K562 (cell line): ENCODE results near the gene PLEKHS1. TPM values are rescaled to one million over a fixed set of nuclear protein-coding genes. Genes with fewer than 3 reads are reported as not detected.

ENCODE experiments used
- ATAC-seq: fragments of 200-7000 bp; cut with Tn5 transposase; 3 replicates; pipeline ENCODE4 v1.9.1; 2020; ENCODE audit warnings: moderate library complexity
- BruUV-seq: library from RNA; stranded (reverse); fragments of 400-500 nt; replicated peaks from 2 replicates; lab custom pipeline; 2021; lab: Mats Ljungman, UMichigan
- CTCF ChIA-PET: fragments of 300-600 bp; formaldehyde crosslinking; extraction: SDS; loops from one replicate; lab custom pipeline; 2021; ENCODE audit warnings: low intra/inter-chr PET ratio; lab: Yijun Ruan, JAX
- POLR2A ChIA-PET: fragments of 300-600, 350-650 bp; sonication (Branson Sonifier 250); formaldehyde crosslinking; extraction: SDS; loops from one replicate; lab custom pipeline; 2021; ENCODE audit warnings: antibody characterized with exemption, inconsistent platforms; lab: Yijun Ruan, JAX
- DNase-seq, 4 experiments: peaks; one replicate each; pipeline versions ENCODE4 v3.0.0 to v3.0.0-alpha.2; 2011 to 2018; ENCODE audit warnings: low spot score in 3 of 4, mixed read lengths in 3 of 4; ENCODE audit errors: extremely low read depth in 1 of 4
- FAIRE-seq: peaks from 2 replicates; lab custom pipeline; 2011; peaks lifted over from hg19 to GRCh38; lab: Jason Lieb, UNC
- H2AFZ ChIP-seq: 2 replicates; pipeline ENCODE4 v1.6.0; 2011; ENCODE audit warnings: low read depth, low read length, control low read depth, inconsistent platforms
- H3K27ac ChIP-seq: fragments of 200-600 bp; 3 replicates; pipeline ENCODE4 v1.8.0; 2011; ENCODE audit warnings: low read depth, mild to moderate bottlenecking, control low read depth, inconsistent platforms, low read length, moderate library complexity, mixed read lengths; ENCODE audit errors: extremely low read depth
- H3K27me3 ChIP-seq, 2 experiments: fragments of 300-600 bp in 1 of 2; 2 replicates in 1 of 2; 3 replicates in 1 of 2; pipeline versions ENCODE4 v1.6.0 to v1.8.0; 2011; ENCODE audit warnings: inconsistent platforms in 2 of 2, low read length in 2 of 2, mild to moderate bottlenecking in 1 of 2, mixed read lengths in 1 of 2, moderate library complexity in 1 of 2; ENCODE audit not compliant: control insufficient read depth in 2 of 2, insufficient read depth in 2 of 2
- H3K36me3 ChIP-seq: fragments of 300-600 bp; 3 replicates; pipeline ENCODE4 v1.8.0; 2011; ENCODE audit warnings: mild to moderate bottlenecking, low read length, inconsistent platforms; ENCODE audit not compliant: control insufficient read depth, insufficient read depth
- H3K4me1 ChIP-seq, 2 experiments: fragments of 200-600 bp in 1 of 2; replicated peaks in 1 of 2; 2 replicates in 1 of 2; 3 replicates in 1 of 2; pipeline versions ENCODE4 v1.5.1 to v1.8.0; 2011; ENCODE audit warnings: inconsistent platforms in 2 of 2, low read length in 2 of 2, mild to moderate bottlenecking in 1 of 2, mixed read lengths in 1 of 2, moderate library complexity in 1 of 2; ENCODE audit not compliant: control insufficient read depth in 2 of 2, insufficient read depth in 2 of 2
- H3K4me2 ChIP-seq: 2 replicates; pipeline ENCODE4 v1.6.1; 2011; ENCODE audit warnings: low read length, control low read depth, inconsistent platforms, mixed read lengths; ENCODE audit not compliant: insufficient read depth
- H3K4me3 ChIP-seq: fragments of 200-600 bp; sonication (generic), shearing (Covaris generic); 2 replicates; pipeline ENCODE4 v1.5.1; 2016; ENCODE audit warnings: control low read depth, inconsistent platforms
- H3K79me2 ChIP-seq: fragments of 200-600 bp; 3 replicates; pipeline ENCODE4 v1.8.0; 2011; ENCODE audit warnings: low read length, inconsistent platforms; ENCODE audit not compliant: control insufficient read depth, insufficient read depth
- H3K9ac ChIP-seq, 2 experiments: 2 replicates each; pipeline versions ENCODE4 v1.6.0 to v1.6.1; 2011; ENCODE audit warnings: low read depth in 2 of 2, low read length in 2 of 2, control low read depth in 1 of 2, inconsistent platforms in 1 of 2, mild to moderate bottlenecking in 1 of 2, mixed read lengths in 1 of 2; ENCODE audit not compliant: insufficient read depth in 1 of 2
- H3K9me1 ChIP-seq: one replicate; pipeline ENCODE4 v1.6.0; 2011; ENCODE audit warnings: inconsistent platforms, mild to moderate bottlenecking, low read length, moderate library complexity; ENCODE audit not compliant: control insufficient read depth, insufficient read depth
- H3K9me3 ChIP-seq: replicated peaks from 2 replicates; pipeline ENCODE4 v1.5.1; 2011; ENCODE audit warnings: low read depth, low read length, inconsistent platforms; ENCODE audit not compliant: control insufficient read depth, insufficient read depth
- H4K20me1 ChIP-seq: replicated peaks from 2 replicates; pipeline ENCODE4 v1.6.1; 2011; ENCODE audit warnings: low read length, inconsistent platforms, mixed read lengths; ENCODE audit not compliant: control insufficient read depth, insufficient read depth
- CC2D1A ChIP-seq: fragments of 450-650 bp; IDR thresholded peaks from 2 replicates; pipeline ENCODE4 v1.6.1; 2017; ENCODE audit warnings: mild to moderate bottlenecking
- E2F4 ChIP-seq: sonication (generic); formaldehyde crosslinking; IDR thresholded peaks from 2 replicates; pipeline ENCODE4 v1.8.0; 2022; ENCODE audit warnings: mild to moderate bottlenecking, low read depth, missing genetic modification reagents
- ETS1 ChIP-seq: conservative IDR thresholded peaks from 2 replicates; pipeline ENCODE4 v1.6.1; 2011; ENCODE audit warnings: low read depth, mild to moderate bottlenecking, low read length; ENCODE audit not compliant: control insufficient read depth
- HNRNPH1 ChIP-seq: fragments of 200-400 bp; formaldehyde crosslinking; optimal IDR thresholded peaks from 2 replicates; pipeline ENCODE3; 2017; ENCODE audit warnings: low read depth, mild to moderate bottlenecking, low read length, moderate library complexity
- MYBL2 ChIP-seq, 2 experiments: fragments of 450-650 bp in 1 of 2; sonication (generic) in 1 of 2; formaldehyde crosslinking in 1 of 2; IDR thresholded peaks; 2 replicates each; pipeline versions ENCODE4 v1.6.1 to v1.8.1; 2017 to 2022; ENCODE audit warnings: borderline replicate concordance in 1 of 2, inconsistent platforms in 1 of 2, low read depth in 1 of 2, mild to moderate bottlenecking in 1 of 2, missing genetic modification reagents in 1 of 2, moderate library complexity in 1 of 2
- RBM34 ChIP-seq: fragments of 200-400 bp; formaldehyde crosslinking; IDR thresholded peaks from 2 replicates; pipeline ENCODE4 v1.6.1; 2018; ENCODE audit warnings: low read length, borderline replicate concordance; ENCODE audit not compliant: insufficient read depth
- ZNF133 ChIP-seq: fragments of 250-450 bp; sonication (Bioruptor Pico); IDR thresholded peaks from 2 replicates; pipeline ENCODE4 v1.4.0; 2020; ENCODE audit warnings: mild to moderate bottlenecking
- WGBS: fragments of 100-300 bp; shearing (Covaris generic); methylation state at CpG from one replicate; pipeline ENCODE4 v1.1.6; 2016; ENCODE audit warnings: low coverage, mixed read lengths; ENCODE audit not compliant: insufficient coverage; ENCODE audit errors: missing lambda C conversion rate; 5-methylcytosine and 5-hydroxymethylcytosine counted together
- in situ Hi-C: fragments of 300-500 bp; cut with MboI; formaldehyde crosslinking; loops from 4 replicates; pipeline ENCODE4 v1.15.0; 2018; ENCODE audit warnings: inconsistent platforms, mixed read lengths
- intact Hi-C: fragments of 100-400 bp; cut with micrococcal nuclease; formaldehyde crosslinking; loops from 2 replicates; pipeline ENCODE4 v1.14.2; 2022
- polyA plus RNA-seq, 8 experiments: library from polyadenylated mRNA; depleted of rRNA in 4 of 8; stranded (reverse) in 5 of 8; unstranded in 3 of 8; fragments of >200 nt; fragmentation: Nextera tagmentation in 2 of 8; fragmentation: Illumina TruSeq in 1 of 8; extraction: Ambion mirVana in 2 of 8; extraction: Trizol in 1 of 8; gene quantifications; 2 replicates each; pipeline versions ENCODE4 v1.2.1 to v1.2.3, GENCODE V29; 2011 to 2014; ENCODE audit warnings: inconsistent platforms in 1 of 8, missing spikeins in 1 of 8
- total RNA-seq, 7 experiments: library from RNA; depleted of rRNA in 6 of 7; stranded (reverse); fragments of >200 nt in 6 of 7; fragmentation: Illumina TruSeq in 2 of 7; extraction: Trizol in 2 of 7; gene quantifications; 2 replicates each; pipeline versions ENCODE4 v1.2.1 to v1.2.3, GENCODE V29; 2011 to 2021; ENCODE audit warnings: low replicate concordance in 1 of 7

PLEKHS1 gene
- total and polyA plus RNA-seq, 9 of the 15 experiments (the other 6 are each of a cell fraction or from before 2014, with no cell fraction given): not detected

GRCh38 chr10:113754125-113754524, 2.6 kb downstream of the PLEKHS1 start:
- ChIA-PET POLR2A (interaction anchor here (0.7 kb wide), 1 partner anchor 14 kb away, joined by 3 read pairs; no protein-coding TSS in a partner anchor), CTCF (no interaction called here)
- TF ChIP-seq ZNF133 (CRISPR knock-in tag) (no peak), ETS1 (no peak), HNRNPH1 (no peak), E2F4 (CRISPR knock-in tag) (no peak), RBM34 (no peak), MYBL2 (IDR thresholded peaks at IDR 0.05; ENCODE audit: low read depth) (no peak), MYBL2 (CRISPR knock-in tag; IDR thresholded peaks at IDR 0.05; ENCODE audit: borderline replicate concordance) (no peak), CC2D1A (no peak)
- Histone ChIP-seq H3K4me3 (no peak overlapping the region), H3K79me2 (no peaks in the 10 kb centered on the region), H3K4me2 (no peak overlapping the region), H2AFZ (no peak overlapping the region), H3K9me1 (no peaks in the 10 kb centered on the region), H3K36me3 (no peaks in the 10 kb centered on the region), H3K27ac (no peak overlapping the region), H3K9me3 (no peaks in the 10 kb centered on the region), H3K27me3 (peaks cover 2 to 15% of the 10 kb centered on the region in 2 experiments; a peak in 2 of 5 replicates), H3K9ac (no peak overlapping the region), H3K4me1 (no peaks in the 10 kb centered on the region), H4K20me1 (no peaks in the 10 kb centered on the region)
- in situ Hi-C loops (no loop called here), intact Hi-C loops (no loop called here)
- DNase-seq: no peak
- ATAC-seq: no peak
- no peak for FAIRE-seq
- WGBS: 0% methylated on average over 2 of the region's 3 CpGs
- no TSS peak for BruUV-seq
